ENCODE data around the gene MED13L.

The MED13L gene

GRCh38 chr12:115938794-115939377, 338.6 kb downstream of the MED13L start:
- no peak for DNase-seq
- intact Hi-C loops (cut with DNase I): no loop called here

DNA sequence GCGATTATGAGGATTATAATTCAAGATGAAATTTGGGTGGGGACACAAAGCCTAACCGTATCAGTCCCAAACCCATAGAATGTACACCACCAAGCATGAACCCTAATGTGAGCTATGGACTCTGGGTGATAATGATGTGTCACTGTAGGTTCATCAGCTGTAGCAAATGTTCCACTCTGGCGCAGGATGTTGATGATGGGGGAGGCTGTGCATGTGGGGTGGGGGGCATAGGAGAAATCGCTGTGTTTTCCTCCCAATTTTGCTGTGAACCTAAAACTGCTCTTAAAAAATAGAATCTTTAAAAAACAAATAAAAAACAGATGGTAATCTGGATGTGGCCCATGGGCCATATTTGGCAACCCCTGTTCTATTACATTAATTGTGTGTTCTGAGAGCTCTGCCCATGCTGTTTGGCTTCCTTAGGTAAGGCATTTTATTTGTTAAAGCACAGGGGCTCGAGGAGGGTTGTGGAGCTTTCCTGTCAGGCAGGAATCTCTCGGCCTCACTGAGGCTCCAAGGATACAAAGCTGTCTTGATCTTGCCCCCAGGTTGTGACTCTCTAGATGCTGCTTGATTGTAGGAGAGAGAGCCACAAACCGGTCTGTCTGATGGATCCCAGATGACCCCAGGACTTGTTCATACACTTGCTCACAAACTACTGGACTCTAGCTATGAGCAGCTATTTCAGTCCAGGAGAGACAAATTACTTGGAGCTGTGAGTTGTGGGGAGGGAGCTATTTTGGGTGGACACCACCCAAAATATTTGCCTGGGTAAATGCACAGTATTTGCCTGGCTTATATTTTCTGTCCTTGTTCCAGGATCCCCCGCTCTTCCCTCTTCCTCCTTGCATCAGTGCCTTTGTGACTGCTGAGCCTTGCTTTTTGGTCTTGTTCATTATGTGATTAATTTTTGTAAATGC, 340.2 kb downstream of the MED13L start:
- intact Hi-C loops (cut with DNase I): no loop called here
- no peak for DNase-seq

- intact Hi-C loops (cut with DNase I): no loop called here
- no peak for DNase-seq
Measured at GRCh38 chr12:115934877-115935276, 342.6 kb downstream of the MED13L start.

DNA sequence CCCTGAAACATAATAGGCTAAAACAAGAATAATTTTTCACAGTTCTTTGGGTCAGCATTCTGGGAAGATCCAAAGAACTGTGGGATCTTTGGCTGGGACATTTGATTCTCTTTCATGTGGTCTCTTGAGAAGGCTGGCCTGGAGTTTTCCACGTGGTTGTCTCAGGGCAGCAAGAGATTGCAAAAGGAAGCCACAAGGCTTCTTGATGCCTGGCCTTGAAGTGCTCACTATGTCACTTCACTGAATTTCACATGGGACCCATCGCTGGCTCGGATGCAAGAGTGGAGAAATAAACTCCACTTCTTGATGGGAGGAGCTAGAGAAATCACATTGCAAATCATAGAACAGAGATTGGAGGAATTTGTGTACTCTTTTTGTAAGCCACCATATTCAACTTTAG, 343.4 kb downstream of the MED13L start:
- no peak for DNase-seq
- intact Hi-C loops (cut with DNase I): no loop called here

DNA sequence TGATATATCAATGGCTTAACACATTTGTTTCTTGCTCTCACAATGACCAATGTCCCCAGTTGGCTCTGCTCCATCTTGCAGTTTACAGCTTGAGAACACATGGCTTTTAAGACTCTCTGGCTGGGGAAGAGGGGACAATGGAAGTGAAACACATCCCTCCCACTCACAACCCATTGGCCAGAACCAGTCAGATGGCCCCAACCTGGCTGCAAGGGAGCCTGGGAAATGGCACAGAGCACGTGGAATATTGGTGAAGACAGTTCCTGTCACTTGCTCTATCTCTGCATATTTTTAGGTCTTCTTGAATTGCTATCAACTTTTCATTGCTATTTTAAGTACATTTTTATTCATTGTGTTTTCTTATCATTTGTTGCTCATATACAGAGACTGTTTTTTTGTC, 345.4 kb downstream of the MED13L start:
- no peak for DNase-seq
- intact Hi-C loops (cut with DNase I): no loop called here

- intact Hi-C loops (cut with DNase I): no loop called here
- no peak for DNase-seq
Measured at GRCh38 chr12:115930336-115930735, 347.2 kb downstream of the MED13L start.

- DNase-seq: no peak
- intact Hi-C loops (cut with DNase I): no loop called here
Measured at GRCh38 chr12:115926037-115926670, 351.3 kb downstream of the MED13L start.

DNA sequence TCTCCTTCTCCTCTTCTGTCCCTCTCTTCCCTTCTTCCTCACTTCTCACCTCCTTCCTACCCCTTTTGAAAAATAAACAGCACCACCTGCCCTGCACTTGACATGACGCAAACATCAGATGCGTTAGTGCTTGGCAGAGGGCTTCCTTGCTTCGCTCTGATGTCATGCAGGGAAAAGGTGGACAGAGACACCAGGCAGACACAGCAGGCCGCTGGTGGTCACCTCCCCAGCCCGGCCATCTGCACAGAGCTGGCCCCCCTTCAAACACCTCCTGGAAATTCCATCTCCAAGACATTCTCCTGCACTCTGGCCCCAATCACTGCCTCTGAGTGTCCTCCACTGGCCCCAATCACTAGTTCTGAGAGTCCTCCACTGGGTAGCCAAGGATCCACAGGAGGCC, 353.6 kb downstream of the MED13L start:
- no peak for DNase-seq
- intact Hi-C loops (cut with DNase I): no loop called here

DNA sequence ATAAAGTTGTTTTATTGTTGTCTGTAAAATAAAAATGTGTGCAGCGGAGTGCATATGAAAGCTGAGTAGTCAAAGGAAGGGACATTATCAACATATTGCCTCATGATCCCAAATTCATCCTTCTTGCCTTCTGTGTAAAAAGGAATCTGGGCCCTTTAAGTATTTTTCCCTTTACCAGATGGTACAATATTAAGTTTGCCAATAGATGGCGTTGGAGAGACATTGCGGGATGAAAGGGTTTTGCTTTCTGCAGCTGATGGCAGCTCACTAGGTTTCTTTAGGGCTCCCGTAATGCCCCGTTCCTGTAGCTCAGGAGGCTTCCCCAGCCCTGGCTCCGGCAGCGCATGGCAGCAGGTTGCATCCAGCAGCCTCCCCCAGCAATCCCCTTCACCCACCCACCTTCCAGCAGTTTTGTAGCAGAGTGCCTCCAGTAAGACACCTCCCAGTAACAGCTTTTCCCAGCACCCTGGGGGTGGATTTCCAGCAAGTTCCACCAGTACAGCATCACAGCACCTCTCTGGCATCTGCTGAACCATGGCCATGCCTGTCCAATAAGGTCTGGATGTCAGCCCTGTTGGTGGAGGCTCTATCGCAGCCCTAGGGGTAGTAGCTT, 354.4 kb downstream of the MED13L start:
- intact Hi-C loops (cut with DNase I): no loop called here
- no peak for DNase-seq

DNA sequence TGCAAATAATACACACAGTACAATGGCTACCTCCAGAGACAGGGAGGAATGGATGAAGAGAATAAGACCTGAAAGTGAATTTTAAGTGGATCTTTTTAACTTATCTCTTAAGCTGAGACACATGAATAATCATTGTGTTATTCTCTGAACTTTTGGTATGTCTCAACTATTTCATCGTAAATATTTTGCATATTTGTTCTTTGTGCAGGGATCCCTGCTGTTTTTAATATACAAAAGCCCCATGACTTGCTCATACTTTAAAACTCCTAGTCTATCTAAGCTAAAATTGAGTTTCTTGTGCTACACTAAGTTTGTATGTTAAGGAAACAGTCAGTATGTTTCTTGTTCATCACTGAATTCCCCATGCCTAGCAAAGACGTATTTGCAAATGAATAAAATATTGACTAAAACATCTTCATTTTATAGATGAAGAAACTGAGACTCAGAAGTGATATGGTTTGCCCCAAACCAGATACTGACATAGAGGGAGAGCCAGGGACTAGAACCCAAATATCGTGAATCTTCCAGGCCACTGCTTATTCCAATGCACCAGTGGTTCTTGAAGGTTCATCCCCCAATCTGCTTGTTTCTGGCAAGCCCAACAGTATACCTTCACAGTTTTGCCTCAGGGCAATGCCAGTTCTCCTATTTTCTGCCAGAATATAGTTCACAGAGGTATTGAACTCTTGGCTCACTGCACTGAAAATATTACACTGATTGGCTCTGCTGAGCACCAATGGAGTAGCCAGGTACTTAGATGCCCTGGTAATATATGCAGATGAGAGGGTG, 356.9 kb downstream of the MED13L start:
- intact Hi-C loops (cut with DNase I): no loop called here
- DNase-seq: no peak

GRCh38 chr12:115918763-115919162, 358.7 kb downstream of the MED13L start:
- intact Hi-C loops (cut with DNase I): no loop called here
- DNase-seq: no peak

DNA sequence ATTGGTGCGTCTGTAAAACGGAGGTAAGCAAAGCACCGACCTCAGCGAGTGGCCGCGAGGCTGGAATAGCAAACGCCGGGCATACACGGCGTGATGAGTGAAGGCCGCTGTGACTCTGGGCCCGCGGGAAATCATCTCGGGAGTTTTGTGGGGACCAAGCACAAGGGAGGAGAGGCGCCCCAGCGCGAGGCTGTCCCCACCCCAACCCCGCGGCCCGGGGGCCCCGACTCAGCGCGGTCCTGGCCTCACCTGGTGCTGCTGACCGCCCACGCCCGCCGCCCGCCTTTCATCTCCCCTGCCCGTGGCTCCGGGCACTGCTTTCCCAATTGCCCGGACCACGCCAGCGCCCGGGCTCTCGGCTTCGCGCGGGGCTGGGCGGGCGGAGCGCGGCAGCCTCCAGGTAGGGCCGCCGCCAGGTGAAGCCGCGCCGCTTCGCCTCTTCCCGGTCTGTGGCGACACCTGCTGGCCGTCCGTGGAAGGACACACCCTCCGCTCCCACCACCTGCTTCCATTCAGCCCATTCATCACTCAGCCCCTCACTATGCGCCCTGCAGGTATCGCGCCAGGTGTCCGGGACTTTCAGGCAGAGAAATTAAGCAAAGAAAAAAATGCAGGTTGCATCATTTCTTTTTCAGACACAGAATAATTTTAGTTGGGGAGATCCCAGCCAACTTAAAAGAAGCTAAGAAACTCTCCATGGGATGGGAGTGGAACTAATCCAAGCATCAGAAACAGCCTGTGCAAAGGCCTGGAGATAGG, 360.4 kb downstream of the MED13L start:
- intact Hi-C loops (cut with DNase I): loop anchor here (1.0 kb wide), 1 partner anchor 1255 kb away; no protein-coding TSS in a partner anchor

GRCh38 chr12:115914122-115914521, 363.4 kb downstream of the MED13L start:
- intact Hi-C loops (cut with DNase I): no loop called here
- DNase-seq: no peak

More for the DNA sequence above, 360.4 kb downstream of the MED13L start:
- peak; percentile 28 to 94 (median 69) for DNase-seq

DNA sequence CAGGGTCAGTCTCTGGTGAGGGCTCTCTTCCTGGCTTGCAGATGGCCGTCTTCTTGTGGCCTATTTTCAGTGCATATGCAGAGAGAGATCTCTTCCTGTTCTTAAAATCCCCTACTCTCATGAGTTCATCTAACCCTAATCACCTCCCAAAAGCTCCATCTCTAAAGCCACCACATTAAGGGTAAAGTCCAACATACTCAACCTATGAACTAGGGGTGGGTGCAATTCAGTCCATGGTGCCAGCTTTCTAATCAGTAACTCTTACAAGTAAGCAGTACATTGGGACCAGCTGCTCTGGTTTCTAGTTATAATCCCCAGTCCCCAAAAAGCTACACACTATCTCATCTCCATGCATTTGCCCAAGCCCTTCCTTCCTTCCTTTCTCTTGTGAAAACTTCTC, 365.1 kb downstream of the MED13L start:
- intact Hi-C loops (cut with DNase I): no loop called here
- no peak for DNase-seq

- intact Hi-C loops (cut with DNase I): no loop called here
- DNase-seq: no peak
Measured at GRCh38 chr12:115911360-115911759, 366.1 kb downstream of the MED13L start.

GRCh38 chr12:115910057-115910456, 367.4 kb downstream of the MED13L start:
- DNase-seq: no peak
- intact Hi-C loops (cut with DNase I): no loop called here
